GM12892 (cell line): ENCODE results near the gene YTHDF1.

Experiments
- DNase-seq: peaks from one replicate; pipeline ENCODE4 v3.0.0; 2011; ENCODE audit not compliant: insufficient read length
- FAIRE-seq: peaks from 2 replicates; lab custom pipeline; 2011; peaks lifted over from hg19 to GRCh38; lab: Jason Lieb, UNC
- POLR2A ChIP-seq: IDR thresholded peaks from 2 replicates; pipeline ENCODE4 v1.6.1; 2011; ENCODE audit warnings: low read depth, low read length, control low read depth
- POLR2AphosphoS5 ChIP-seq: IDR thresholded peaks from 2 replicates; pipeline ENCODE4 v1.6.1; 2011; ENCODE audit warnings: low read depth, low read length, control low read depth
- TAF1 ChIP-seq: IDR thresholded peaks from 2 replicates; pipeline ENCODE4 v1.6.1; 2011; ENCODE audit warnings: low read depth, mild to moderate bottlenecking, control low read depth, low read length, borderline replicate concordance

Gene YTHDF1

GRCh38 chr20:63212792-63213191, 3.1 kb downstream of the YTHDF1 start:
- TF ChIP-seq POLR2A (no peak), TAF1 (no peak)
- no peak for FAIRE-seq
- no peak for DNase-seq

- no peak for FAIRE-seq
- TF ChIP-seq POLR2A: no peak
- no peak for TF ChIP-seq TAF1
- TF ChIP-seq POLR2AphosphoS5: no peak
Measured at GRCh38 chr20:63212393-63212730, 3.6 kb downstream of the YTHDF1 start.

GRCh38 chr20:63210011-63210605, 5.8 kb downstream of the YTHDF1 start:
- TF ChIP-seq POLR2A (no peak), TAF1 (no peak), POLR2AphosphoS5 (no peak)
- no peak for FAIRE-seq

More at GRCh38 chr20:63212393-63212730, 3.6 kb downstream of the YTHDF1 start:
- DNase-seq: no peak

GRCh38 chr20:63208346-63208909, 7.5 kb downstream of the YTHDF1 start:
- FAIRE-seq: no peak
- no peak for DNase-seq
- TF ChIP-seq POLR2AphosphoS5 (no peak), TAF1 (no peak), POLR2A (no peak)

More at GRCh38 chr20:63210011-63210605, 5.8 kb downstream of the YTHDF1 start:
- DNase-seq: no peak

GRCh38 chr20:63206878-63207277, 9.1 kb downstream of the YTHDF1 start:
- TF ChIP-seq POLR2AphosphoS5 (no peak), POLR2A (no peak), TAF1 (no peak)
- FAIRE-seq (no peak), DNase-seq (no peak)

- no peak for DNase-seq
- TF ChIP-seq POLR2AphosphoS5: no peak
- no peak for TF ChIP-seq TAF1
- TF ChIP-seq POLR2A: no peak
- FAIRE-seq: no peak
Measured at GRCh38 chr20:63205896-63206295, 10.0 kb downstream of the YTHDF1 start.

- FAIRE-seq: no peak
- TF ChIP-seq TAF1: no peak
- TF ChIP-seq POLR2AphosphoS5: no peak
- no peak for TF ChIP-seq POLR2A
- DNase-seq: no peak
Measured at GRCh38 chr20:63204362-63204761, 11.6 kb downstream of the YTHDF1 start.

- DNase-seq: no peak
- FAIRE-seq: no peak
- TF ChIP-seq TAF1: no peak
- no peak for TF ChIP-seq POLR2AphosphoS5
- no peak for TF ChIP-seq POLR2A
Measured at GRCh38 chr20:63202811-63203526, 13.0 kb downstream of the YTHDF1 start.

GRCh38 chr20:63202021-63202420, 13.9 kb downstream of the YTHDF1 start:
- FAIRE-seq (no peak), DNase-seq (no peak)
- TF ChIP-seq POLR2AphosphoS5 (no peak), TAF1 (no peak), POLR2A (no peak)

- TF ChIP-seq TAF1: no peak
- no peak for TF ChIP-seq POLR2AphosphoS5
- no peak for TF ChIP-seq POLR2A
- FAIRE-seq (no peak), DNase-seq (no peak)
Measured at GRCh38 chr20:63198606-63199005, 17.3 kb downstream of the YTHDF1 start.

GRCh38 chr20:63196768-63197470, 19.0 kb downstream of the YTHDF1 start:
- DNase-seq (no peak), FAIRE-seq (no peak)
- TF ChIP-seq POLR2AphosphoS5: no peak
- no peak; the same call in 1 of the 2 replicates for TF ChIP-seq POLR2A
- TF ChIP-seq TAF1: no peak

- FAIRE-seq (no peak), DNase-seq (no peak)
- no peak for TF ChIP-seq TAF1
- TF ChIP-seq POLR2A: no peak
- no peak for TF ChIP-seq POLR2AphosphoS5
Measured at GRCh38 chr20:63194797-63195173, 21.1 kb downstream of the YTHDF1 start.
